GM12875 (cell line): Measurements from ENCODE around the gene IMP4.

Source experiments
- H3K4me3 ChIP-seq: one replicate; pipeline ENCODE4 v1.5.1; 2011; ENCODE audit warnings: low read depth, low read length, control low read depth
- TF ChIP-seq, protein P1 (sequence below): IDR thresholded peaks from 2 replicates; pipeline ENCODE4 v1.5.1; 2011; ENCODE audit warnings: low read depth, mild to moderate bottlenecking, control low read depth, inconsistent platforms, low read length, moderate library complexity, borderline replicate concordance; ENCODE audit not compliant: insufficient read depth

Gene IMP4

DNA sequence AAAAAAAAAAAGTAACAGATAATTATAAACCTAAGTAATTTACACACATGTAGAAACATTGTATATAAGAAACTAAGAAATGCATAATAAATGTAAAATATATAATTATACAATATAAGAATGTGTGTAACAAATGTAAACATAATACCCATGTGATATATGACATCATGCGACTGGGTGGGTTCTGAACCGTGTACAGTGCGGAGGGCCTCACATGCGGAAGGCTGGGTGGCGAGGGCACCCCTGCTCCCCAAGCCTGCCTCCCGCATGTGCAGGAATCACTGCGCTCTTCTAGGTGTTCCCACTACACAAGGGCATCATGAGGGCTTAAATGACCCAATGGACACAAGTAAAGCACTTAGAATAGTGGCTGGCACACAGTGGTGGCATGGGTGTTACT lies 15.2 kb downstream of the IMP4 start:
- TF ChIP-seq, protein P1, sequence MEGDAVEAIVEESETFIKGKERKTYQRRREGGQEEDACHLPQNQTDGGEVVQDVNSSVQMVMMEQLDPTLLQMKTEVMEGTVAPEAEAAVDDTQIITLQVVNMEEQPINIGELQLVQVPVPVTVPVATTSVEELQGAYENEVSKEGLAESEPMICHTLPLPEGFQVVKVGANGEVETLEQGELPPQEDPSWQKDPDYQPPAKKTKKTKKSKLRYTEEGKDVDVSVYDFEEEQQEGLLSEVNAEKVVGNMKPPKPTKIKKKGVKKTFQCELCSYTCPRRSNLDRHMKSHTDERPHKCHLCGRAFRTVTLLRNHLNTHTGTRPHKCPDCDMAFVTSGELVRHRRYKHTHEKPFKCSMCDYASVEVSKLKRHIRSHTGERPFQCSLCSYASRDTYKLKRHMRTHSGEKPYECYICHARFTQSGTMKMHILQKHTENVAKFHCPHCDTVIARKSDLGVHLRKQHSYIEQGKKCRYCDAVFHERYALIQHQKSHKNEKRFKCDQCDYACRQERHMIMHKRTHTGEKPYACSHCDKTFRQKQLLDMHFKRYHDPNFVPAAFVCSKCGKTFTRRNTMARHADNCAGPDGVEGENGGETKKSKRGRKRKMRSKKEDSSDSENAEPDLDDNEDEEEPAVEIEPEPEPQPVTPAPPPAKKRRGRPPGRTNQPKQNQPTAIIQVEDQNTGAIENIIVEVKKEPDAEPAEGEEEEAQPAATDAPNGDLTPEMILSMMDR: no peak
- no peak overlapping the region for H3K4me3 ChIP-seq

DNA sequence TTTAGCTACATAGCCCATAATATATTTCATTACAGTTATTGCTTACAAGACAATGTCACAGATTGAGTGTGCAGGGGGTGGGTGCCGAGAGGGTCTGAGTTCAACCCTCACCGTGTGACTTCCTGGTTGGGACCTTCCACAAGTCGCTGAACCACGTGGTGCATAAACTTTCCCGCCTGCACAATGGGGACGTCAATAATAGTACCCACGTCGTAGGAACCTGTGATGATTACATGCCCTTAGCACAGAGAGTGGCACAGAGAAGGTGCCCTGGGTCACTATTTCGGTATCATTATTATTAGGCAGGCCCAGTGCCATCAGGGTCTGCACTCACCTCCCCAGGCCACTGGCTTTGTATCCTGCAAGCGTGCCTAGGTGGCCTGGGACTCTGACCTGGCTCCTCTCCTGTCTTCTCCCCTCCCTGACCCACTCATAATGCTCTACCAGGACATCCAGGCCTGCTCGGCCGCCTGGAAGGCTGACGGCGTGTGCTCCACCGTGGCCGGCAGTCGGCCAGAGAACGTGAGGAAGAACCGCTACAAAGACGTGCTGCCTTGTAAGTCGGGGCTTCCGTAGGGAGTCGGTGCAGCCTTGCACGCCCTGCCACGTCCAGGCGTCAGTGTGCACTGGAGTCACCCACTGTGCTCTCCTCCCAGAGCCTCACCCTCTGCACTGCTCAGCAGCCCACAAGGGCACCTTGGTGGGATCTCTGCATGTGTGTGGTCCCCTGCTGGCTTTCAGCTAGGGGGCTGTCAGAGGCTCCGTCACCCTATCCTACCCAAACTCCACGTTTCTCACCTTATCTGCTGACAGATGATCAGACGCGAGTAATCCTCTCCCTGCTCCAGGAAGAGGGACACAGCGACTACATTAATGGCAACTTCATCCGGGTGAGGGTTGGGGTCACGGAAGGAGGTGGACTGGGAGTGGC lies 16.0 kb downstream of the IMP4 start:
- TF ChIP-seq, protein P1: no peak
- no peak overlapping the region for H3K4me3 ChIP-seq

DNA sequence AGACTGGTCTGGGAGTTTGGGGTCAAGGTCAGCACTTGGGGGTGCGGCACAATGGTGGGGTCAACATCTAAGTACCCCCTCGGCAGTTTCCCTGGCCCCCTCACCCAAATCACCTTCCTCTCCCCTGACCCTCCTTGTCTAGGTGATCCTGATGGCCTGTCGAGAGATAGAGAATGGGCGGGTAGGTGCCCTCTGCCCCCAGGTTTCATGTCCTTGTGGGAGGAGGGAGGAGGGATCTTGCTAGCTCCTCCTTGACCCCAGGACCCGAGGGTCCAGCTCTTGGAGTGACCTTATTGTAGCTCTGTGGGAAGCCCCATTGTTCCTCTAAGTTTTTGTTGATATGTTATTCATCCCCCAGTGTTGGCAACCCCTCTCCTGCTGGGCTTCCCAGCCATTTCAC lies 16.8 kb downstream of the IMP4 start:
- no peak overlapping the region for H3K4me3 ChIP-seq
- TF ChIP-seq, protein P1: no peak

DNA sequence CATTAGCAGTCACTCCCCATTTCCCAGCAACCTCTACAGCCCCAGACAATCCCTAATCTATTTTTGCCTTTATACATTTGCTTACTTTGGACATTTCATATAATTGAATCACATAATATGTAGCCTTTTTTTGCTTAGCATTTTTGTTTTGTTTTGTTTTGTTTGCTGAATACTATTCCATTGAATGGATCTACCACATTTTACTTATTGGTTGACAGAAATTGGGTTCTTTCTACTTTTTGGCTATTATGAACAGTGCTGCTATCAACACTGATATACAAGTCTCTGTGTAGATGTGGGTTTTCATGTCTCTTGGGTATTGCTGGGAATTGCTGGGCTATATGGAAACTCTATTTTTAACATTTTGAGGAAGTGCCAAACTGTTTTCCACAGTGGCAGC lies 20.8 kb downstream of the IMP4 start:
- TF ChIP-seq, protein P1: no peak
- no peak overlapping the region for H3K4me3 ChIP-seq

GRCh38 chr2:130365075-130365474 lies 22.4 kb downstream of the IMP4 start:
- TF ChIP-seq, protein P1: no peak
- no peak overlapping the region for H3K4me3 ChIP-seq

GRCh38 chr2:130365963-130366362 lies 23.3 kb downstream of the IMP4 start:
- no peak overlapping the region for H3K4me3 ChIP-seq
- TF ChIP-seq, protein P1: no peak

DNA sequence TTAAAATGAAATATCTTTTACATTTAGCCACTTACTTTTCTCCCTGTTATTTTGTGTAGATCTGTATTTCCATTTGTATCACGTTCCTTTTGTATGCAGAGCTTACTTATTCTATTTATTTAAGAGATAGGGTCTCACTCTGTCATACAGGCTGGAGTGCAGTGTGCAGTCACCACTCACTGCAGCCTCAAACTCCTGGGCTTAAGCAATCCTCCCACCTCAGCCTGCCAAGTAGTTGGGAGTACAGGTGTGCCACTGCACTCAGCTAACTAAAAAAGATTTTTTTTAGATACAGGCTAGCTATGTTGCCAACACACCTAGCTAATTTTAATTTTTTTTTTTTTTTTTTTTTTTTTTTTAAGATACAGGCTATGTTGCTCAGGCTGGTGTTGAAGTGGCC lies 24.0 kb downstream of the IMP4 start:
- no peak overlapping the region for H3K4me3 ChIP-seq
- TF ChIP-seq, protein P1: no peak
